HepG2 (cell line): ENCODE results near the gene PRXL2A. TPM values are rescaled to one million over a fixed set of nuclear protein-coding genes. Genes with fewer than 3 reads are reported as not detected.
A peak's percentile ranks its signal among the peaks of the same experiment; 100 is the strongest.

ENCODE experiments used
- ATAC-seq: fragments of 200-7000 bp; cut with Tn5 transposase; 3 replicates; pipeline ENCODE4 v1.9.1; 2020; ENCODE audit warnings: mild to moderate bottlenecking, moderate library complexity
- BruUV-seq: library from RNA; stranded (reverse); fragments of 400-500 nt; replicated peaks from 2 replicates; lab custom pipeline; 2021; lab: Mats Ljungman, UMichigan
- CTCF ChIA-PET: fragments of 300-600 bp; formaldehyde crosslinking; extraction: SDS; loops from one replicate; lab custom pipeline; 2021; ENCODE audit warnings: low total read pairs, inconsistent platforms, low intra/inter-chr PET ratio; lab: Yijun Ruan, JAX
- POLR2A ChIA-PET: fragments of 350-600 bp; sonication (Branson Sonifier 250); formaldehyde crosslinking; loops from one replicate; lab custom pipeline; 2020; ENCODE audit warnings: antibody characterized with exemption, inconsistent platforms; lab: Yijun Ruan, JAX
- DNase-seq: peaks from one replicate; pipeline ENCODE4 v3.0.0-alpha.2; 2015; ENCODE audit warnings: low spot score
- FAIRE-seq: peaks from 3 replicates; lab custom pipeline; 2011; peaks lifted over from hg19 to GRCh38; lab: Jason Lieb, UNC
- H2AFZ ChIP-seq: one replicate; pipeline ENCODE4 v1.6.1; 2011; ENCODE audit warnings: low read length, inconsistent platforms
- H3K27ac ChIP-seq: fragments of 300-600 bp; 3 replicates; pipeline ENCODE4 v1.8.0; 2011; ENCODE audit warnings: mixed run types, mild to moderate bottlenecking, mixed read lengths, low read length, inconsistent platforms; ENCODE audit not compliant: insufficient read depth; ENCODE audit errors: extremely low read length
- H3K27me3 ChIP-seq, 2 experiments: fragments of 200-600 bp in 1 of 2; 2 replicates in 1 of 2; 3 replicates in 1 of 2; pipeline versions ENCODE4 v1.6.0 to v1.8.0; 2011; ENCODE audit warnings: low read length in 2 of 2, mild to moderate bottlenecking in 2 of 2, moderate library complexity in 2 of 2, inconsistent platforms in 1 of 2; ENCODE audit not compliant: insufficient read depth in 2 of 2, control insufficient read depth in 1 of 2
- H3K36me3 ChIP-seq, 2 experiments: fragments of 200-600 bp in 1 of 2; replicated peaks in 1 of 2; 2 replicates in 1 of 2; 3 replicates in 1 of 2; pipeline versions ENCODE4 v1.5.1 to v1.8.0; 2011; ENCODE audit warnings: low read length in 2 of 2, inconsistent platforms in 1 of 2; ENCODE audit not compliant: insufficient read depth in 2 of 2, control insufficient read depth in 1 of 2
- H3K4me1 ChIP-seq: 2 replicates; pipeline ENCODE4 v1.5.1; 2012; ENCODE audit warnings: low read length, inconsistent platforms; ENCODE audit not compliant: insufficient read depth
- H3K4me2 ChIP-seq: 2 replicates; pipeline ENCODE4 v1.6.0; 2011; ENCODE audit warnings: low read depth, low read length, inconsistent platforms
- H3K4me3 ChIP-seq, 3 experiments: fragments of 200-600 bp in 1 of 3; sonication (generic), shearing (Covaris generic) in 1 of 3; replicated peaks in 1 of 3; 2 replicates each; pipeline ENCODE4 v1.5.1; 2011 to 2016; ENCODE audit warnings: low read length in 3 of 3, inconsistent platforms in 2 of 3, low read depth in 2 of 3, mild to moderate bottlenecking in 2 of 3, control low read depth in 1 of 3, mixed read lengths in 1 of 3; ENCODE audit not compliant: insufficient read depth in 1 of 3
- H3K79me2 ChIP-seq: one replicate; pipeline ENCODE4 v1.6.1; 2011; ENCODE audit warnings: low read length, inconsistent platforms; ENCODE audit not compliant: insufficient read depth
- H3K9ac ChIP-seq: 2 replicates; pipeline ENCODE4 v1.6.0; 2011; ENCODE audit warnings: mild to moderate bottlenecking, low read depth, low read length, inconsistent platforms; ENCODE audit not compliant: insufficient read depth
- H3K9me3 ChIP-seq: 2 replicates; pipeline ENCODE4 v1.5.1; 2012; ENCODE audit warnings: mild to moderate bottlenecking, low read length
- H4K20me1 ChIP-seq: 2 replicates; pipeline ENCODE4 v1.6.0; 2011; ENCODE audit warnings: inconsistent platforms, mild to moderate bottlenecking, low read length, moderate library complexity; ENCODE audit not compliant: insufficient read depth
- ARID2 ChIP-seq: sonication (generic); formaldehyde crosslinking; IDR thresholded peaks from 2 replicates; pipeline ENCODE4 v1.8.1; 2022; ENCODE audit warnings: mild to moderate bottlenecking, missing genetic modification reagents, borderline replicate concordance
- ATAD3A ChIP-seq: sonication (generic); formaldehyde crosslinking; IDR thresholded peaks from 2 replicates; pipeline ENCODE4 v1.4.0; 2020; ENCODE audit warnings: missing genetic modification reagents
- ATF2 ChIP-seq: sonication (generic); formaldehyde crosslinking; IDR thresholded peaks from 2 replicates; pipeline ENCODE4 v1.4.0; 2020; ENCODE audit warnings: missing genetic modification reagents
- ATF7 ChIP-seq, 2 experiments: fragments of 450-650 bp in 1 of 2; sonication (generic) in 1 of 2; formaldehyde crosslinking in 1 of 2; IDR thresholded peaks; 2 replicates each; pipeline versions ENCODE4 v1.4.0 to v1.6.1; 2016 to 2020; ENCODE audit warnings: antibody characterized with exemption in 1 of 2, mild to moderate bottlenecking in 1 of 2, missing genetic modification reagents in 1 of 2
- CBFB ChIP-seq: sonication (generic); formaldehyde crosslinking; IDR thresholded peaks from 2 replicates; pipeline ENCODE4 v1.4.0; 2020; ENCODE audit warnings: missing genetic modification reagents
- CREB1 ChIP-seq, 2 experiments: fragments of 450-650 bp in 1 of 2; IDR thresholded peaks; 2 replicates each; pipeline ENCODE4 v1.6.1; 2016 to 2017; ENCODE audit warnings: control low read depth in 1 of 2, mild to moderate bottlenecking in 1 of 2, missing compliant biosample characterization in 1 of 2, missing genetic modification characterization in 1 of 2
- JUND ChIP-seq: sonication (generic); formaldehyde crosslinking; IDR thresholded peaks from 2 replicates; pipeline ENCODE4 v1.8.0; 2022; ENCODE audit warnings: mild to moderate bottlenecking, missing genetic modification reagents
- RFXAP ChIP-seq: sonication (generic); formaldehyde crosslinking; IDR thresholded peaks from 2 replicates; pipeline ENCODE4 v1.4.0; 2020; ENCODE audit warnings: missing genetic modification reagents, borderline replicate concordance
- SIN3A ChIP-seq: IDR thresholded peaks from 2 replicates; pipeline ENCODE4 v1.6.1; 2011; ENCODE audit warnings: low read depth, mild to moderate bottlenecking, control low read depth, low read length, borderline replicate concordance
- ZMYM2 ChIP-seq: sonication (generic); formaldehyde crosslinking; IDR thresholded peaks from 2 replicates; pipeline ENCODE4 v1.8.0; 2022; ENCODE audit warnings: mild to moderate bottlenecking, missing genetic modification reagents
- ZNF274 ChIP-seq: sonication (generic); formaldehyde crosslinking; IDR thresholded peaks from 2 replicates; pipeline ENCODE4 v1.5.1; 2020; ENCODE audit warnings: mild to moderate bottlenecking, missing genetic modification reagents
- ZNF431 ChIP-seq: sonication (generic); formaldehyde crosslinking; IDR thresholded peaks from 2 replicates; pipeline ENCODE4 v1.9.0; 2022; ENCODE audit warnings: missing genetic modification reagents, low read depth, mild to moderate bottlenecking, borderline replicate concordance
- ZNF510 ChIP-seq: sonication (generic); formaldehyde crosslinking; IDR thresholded peaks from 2 replicates; pipeline ENCODE4 v1.4.0; 2020; ENCODE audit warnings: low read depth, mild to moderate bottlenecking, missing genetic modification reagents
- ZNF556 ChIP-seq: sonication (generic); formaldehyde crosslinking; IDR thresholded peaks from 2 replicates; pipeline ENCODE4 v1.4.0; 2020; ENCODE audit warnings: mild to moderate bottlenecking, missing genetic modification reagents, borderline replicate concordance
- ZNF780A ChIP-seq: sonication (generic); formaldehyde crosslinking; IDR thresholded peaks from 2 replicates; pipeline ENCODE4 v1.8.0; 2022; ENCODE audit warnings: mild to moderate bottlenecking, missing genetic modification reagents, moderate library complexity
- ZNF850 ChIP-seq: sonication (generic); formaldehyde crosslinking; conservative IDR thresholded peaks from 2 replicates; pipeline ENCODE4 v1.9.0; 2021; ENCODE audit warnings: mild to moderate bottlenecking, missing genetic modification reagents
- WGBS: methylation state at CpG from one replicate; pipeline ENCODE4 v1.1.6; 2017; ENCODE audit warnings: low lambda C conversion rate; 5-methylcytosine and 5-hydroxymethylcytosine counted together
- in situ Hi-C: cut with HindIII; loops from 2 replicates; pipeline ENCODE4 v1.10.0; 2017; ENCODE audit warnings: low pct_unique_long_range_greater_than_20kb; ENCODE audit not compliant: extremely low pct_ligation_motif_present
- intact Hi-C: fragments of 100-400 bp; cut with micrococcal nuclease; formaldehyde crosslinking; loops from one replicate; pipeline ENCODE4 v1.10.0; 2022; ENCODE audit not compliant: unreplicated experiment
- polyA plus RNA-seq, 8 experiments: library from polyadenylated mRNA; depleted of rRNA in 3 of 8; stranded (reverse) in 7 of 8; unstranded in 1 of 8; fragments of >200 nt; fragmentation: Illumina TruSeq in 4 of 8; extraction: Trizol in 4 of 8; gene quantifications; 2 replicates each; pipeline versions ENCODE4 v1.2.1 to v1.2.3, GENCODE V29; 2011 to 2016; ENCODE audit warnings: low read depth in 4 of 8, missing spikeins in 1 of 8, mixed read lengths in 1 of 8; ENCODE audit not compliant: insufficient read depth in 1 of 8
- total RNA-seq, 5 experiments: library from RNA; depleted of rRNA; stranded (reverse); fragments of >200 nt; fragmentation: Illumina TruSeq; extraction: Trizol; gene quantifications; 2 replicates each; pipeline ENCODE4 v1.2.3, GENCODE V29; 2016; ENCODE audit warnings: low read depth in 1 of 5

The PRXL2A gene
- total and polyA plus RNA-seq, 2 of the 13 experiments (the other 11 are each of a cell fraction or from before 2014, with no cell fraction given) = 43.9 to 79.9 TPM

GRCh38 chr10:80405035-80405434 lies 3.3 kb upstream of the PRXL2A start:
- 0 out of 2 replicates have a peak, but pooled peaks cover 6% of the 10 kb centered on the region for H4K20me1 ChIP-seq
- H2AFZ ChIP-seq = no peak overlapping the region
- H3K9me3 ChIP-seq = no peaks in the 10 kb centered on the region
- TF ChIP-seq ATF2 (CRISPR knock-in tag) (no peak), CREB1 (IDR thresholded peaks at IDR 0.05) (peak; percentile 49), CREB1 (CRISPR knock-in tag; IDR thresholded peaks at IDR 0.05) (no peak), ATF7 (IDR thresholded peaks at IDR 0.05) (peak; percentile 55), ATF7 (CRISPR knock-in tag; IDR thresholded peaks at IDR 0.05) (no peak)
- DNase-seq = no peak
- no peak for FAIRE-seq
- H3K4me1 ChIP-seq = peaks cover 33% of the 10 kb centered on the region
- no peak overlapping the region for H3K27ac ChIP-seq
- H3K79me2 ChIP-seq = peaks cover 19% of the 10 kb centered on the region
- H3K4me2 ChIP-seq = no peak overlapping the region
- POLR2A ChIA-PET = interaction anchor here (2.0 kb wide), 1 partner anchor 132 kb away, joined by 4 read pairs; no protein-coding TSS in a partner anchor
- H3K27me3 ChIP-seq = no peaks in the 10 kb centered on the region; a peak in 1 of 5 replicates
- 92% methylated on average over 1 of the region's 1 CpG for WGBS
- intact Hi-C loops = loop anchor here (5.0 kb wide), 1 partner anchor 37 kb away; no protein-coding TSS in a partner anchor
- no peak overlapping the region for H3K9ac ChIP-seq
- no peaks in the 10 kb centered on the region for H3K36me3 ChIP-seq
- in situ Hi-C loops = no loop called here
- CTCF ChIA-PET = no interaction called here
- H3K4me3 ChIP-seq = no peak overlapping the region
- no TSS peak for BruUV-seq
- no peak for ATAC-seq

- ChIA-PET CTCF (no interaction called here), POLR2A (interaction anchor here (0.9 to 2.0 kb wide), 2 partner anchors 14 to 133 kb away, joined by 3 to 4 read pairs; no protein-coding TSS in a partner anchor)
- in situ Hi-C loops = no loop called here
- TF ChIP-seq ZMYM2 (CRISPR knock-in tag) (no peak), ZNF274 (no peak), ZNF850 (CRISPR knock-in tag) (no peak), ZNF556 (CRISPR knock-in tag) (no peak), ARID2 (CRISPR knock-in tag) (no peak), ATAD3A (no peak), ZNF780A (CRISPR knock-in tag) (no peak), RFXAP (CRISPR knock-in tag) (no peak), SIN3A (no peak), JUND (CRISPR knock-in tag) (no peak), CBFB (CRISPR knock-in tag) (no peak), ZNF510 (CRISPR knock-in tag) (no peak), ZNF431 (CRISPR knock-in tag) (no peak)
Observed at GRCh38 chr10:80405626-80406025, 2.7 kb upstream of the PRXL2A start.

More at GRCh38 chr10:80405626-80406025, 2.7 kb upstream of the PRXL2A start:
- H3K36me3 ChIP-seq = no peaks in the 10 kb centered on the region
- no peak overlapping the region for H3K4me2 ChIP-seq
- H3K4me3 ChIP-seq = no peak overlapping the region
- intact Hi-C loops = loop anchor here (5.0 kb wide), 1 partner anchor 37 kb away; no protein-coding TSS in a partner anchor
- no peak for ATAC-seq
- no TSS peak for BruUV-seq
- H3K27me3 ChIP-seq = no peaks in the 10 kb centered on the region; a peak in 1 of 5 replicates
- H2AFZ ChIP-seq = no peak overlapping the region
- H3K79me2 ChIP-seq = peaks cover 25% of the 10 kb centered on the region
- 66% methylated on average over 4 of the region's 4 CpGs for WGBS
- no peak for DNase-seq
- H3K9ac ChIP-seq = no peak overlapping the region
- H3K27ac ChIP-seq = peak overlapping the region; percentile 21
- H3K9me3 ChIP-seq = no peaks in the 10 kb centered on the region
- FAIRE-seq = no peak
- 0 out of 2 replicates have a peak, but pooled peaks cover 6% of the 10 kb centered on the region for H4K20me1 ChIP-seq
- peaks cover 39% of the 10 kb centered on the region for H3K4me1 ChIP-seq
